PFSK-1 (cell line): ENCODE data around the gene DDX10.

Source experiments
- FOXP2 ChIP-seq: optimal IDR thresholded peaks from 2 replicates; pipeline ENCODE3; 2011; ENCODE audit warnings: borderline replicate concordance, control low read depth, inconsistent platforms; ENCODE audit not compliant: insufficient read depth; ENCODE audit errors: extremely low read length, extremely low read depth
- POLR2AphosphoS5 ChIP-seq: IDR thresholded peaks from 2 replicates; pipeline ENCODE4 v1.6.1; 2012; ENCODE audit warnings: low read depth, mild to moderate bottlenecking, control low read depth, low read length, moderate library complexity
- REST ChIP-seq, 2 experiments: IDR thresholded peaks; 2 replicates each; pipeline versions ENCODE4 v1.6.1 to v1.8.0; 2011 to 2012; ENCODE audit warnings: low read depth in 2 of 2, low read length in 2 of 2, control low read depth in 1 of 2, inconsistent platforms in 1 of 2, mild to moderate bottlenecking in 1 of 2, moderate library complexity in 1 of 2; ENCODE audit not compliant: insufficient read depth in 1 of 2
- SIN3A ChIP-seq: IDR thresholded peaks from 2 replicates; pipeline ENCODE4 v1.6.1; 2012; ENCODE audit warnings: mild to moderate bottlenecking, low read length, moderate library complexity, borderline replicate concordance; ENCODE audit not compliant: insufficient read depth
- TAF1 ChIP-seq: IDR thresholded peaks from 2 replicates; pipeline ENCODE4 v1.6.1; 2012; ENCODE audit warnings: low read length, control low read depth, borderline replicate concordance; ENCODE audit not compliant: insufficient read depth

Gene DDX10

GRCh38 chr11:108774037-108774730 is 109.3 kb downstream of the DDX10 start:
- TF ChIP-seq REST (IDR thresholded peaks at IDR 0.05; ENCODE audit: insufficient read depth in 1 of 2, low read depth in 2 of 2, low read length in 2 of 2) (no peak), SIN3A (no peak), TAF1 (no peak), FOXP2 (no peak), POLR2AphosphoS5 (no peak)

- TF ChIP-seq REST (IDR thresholded peaks at IDR 0.05; ENCODE audit: insufficient read depth in 1 of 2, low read depth in 2 of 2, low read length in 2 of 2) (no peak), POLR2AphosphoS5 (no peak), FOXP2 (no peak), SIN3A (no peak), TAF1 (no peak)
Observed at GRCh38 chr11:108775324-108775723, 110.5 kb downstream of the DDX10 start.

GRCh38 chr11:108780119-108780518 is 115.2 kb downstream of the DDX10 start:
- TF ChIP-seq SIN3A (no peak), TAF1 (no peak), POLR2AphosphoS5 (no peak), FOXP2 (no peak), REST (IDR thresholded peaks at IDR 0.05; ENCODE audit: insufficient read depth in 1 of 2, low read depth in 2 of 2, low read length in 2 of 2) (no peak)

- TF ChIP-seq REST (IDR thresholded peaks at IDR 0.05; ENCODE audit: insufficient read depth in 1 of 2, low read depth in 2 of 2, low read length in 2 of 2) = no peak
- no peak for TF ChIP-seq SIN3A
- no peak for TF ChIP-seq TAF1
- TF ChIP-seq POLR2AphosphoS5 = no peak
- TF ChIP-seq FOXP2 = no peak
Observed at GRCh38 chr11:108781946-108782345, 117.1 kb downstream of the DDX10 start.
